Measurements from ENCODE around the gene DAND5. TPM values are rescaled to one million over a fixed set of nuclear protein-coding genes. Genes with fewer than 3 reads are reported as not detected.

The DAND5 gene
- total RNA-seq, 1 donor from 2014 or later: not detected

DNA sequence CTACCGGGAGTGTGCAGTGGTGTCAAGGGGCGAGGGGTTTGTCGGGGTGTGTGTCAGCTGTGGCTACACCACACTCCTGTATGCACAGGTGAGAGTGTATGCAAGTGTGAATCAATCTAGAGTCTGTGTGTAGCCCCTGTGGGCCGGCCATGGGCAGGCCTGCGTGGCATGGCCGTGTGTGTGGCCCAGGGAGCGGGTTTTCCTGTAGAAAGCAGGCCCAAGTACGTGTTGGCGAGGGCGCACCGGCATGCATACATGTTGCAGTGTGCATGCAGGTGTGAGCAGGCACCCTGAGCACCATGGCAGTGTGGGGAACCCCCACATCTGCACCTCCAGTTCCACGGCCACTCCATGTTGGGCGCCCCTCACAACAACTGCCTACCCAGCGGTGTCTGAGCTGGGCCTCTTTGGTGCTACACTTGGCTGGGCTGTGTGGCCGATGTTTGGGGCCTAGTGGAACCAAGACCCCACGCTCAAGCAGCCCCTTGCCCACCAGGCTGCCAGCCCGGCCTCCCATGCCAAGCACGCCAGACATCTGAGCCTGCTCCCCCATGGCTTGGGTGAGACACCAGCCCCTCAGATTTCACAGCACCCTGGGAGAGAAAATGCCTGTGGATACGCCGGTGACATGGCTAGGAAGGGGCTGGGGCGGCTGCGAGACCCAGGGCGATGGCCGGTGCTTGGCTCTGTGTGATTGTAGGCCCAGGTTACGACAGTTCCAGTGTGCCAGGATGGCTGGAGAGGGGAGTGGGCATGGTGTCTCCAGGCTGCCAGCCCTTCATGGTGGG lies 28.0 kb downstream of the DAND5 start:
- Histone ChIP-seq H3K27me3 (ENCODE audit: control insufficient read depth, insufficient read depth, low read length) (peaks cover 7% of the 10 kb centered on the region), H3K36me3 (ENCODE audit: control insufficient read depth, insufficient read depth, low read length) (peaks cover 1% of the 10 kb centered on the region), H3K4me3 (ENCODE audit: low read depth, low read length) (no peak overlapping the region)
- TF ChIP-seq, protein P1, sequence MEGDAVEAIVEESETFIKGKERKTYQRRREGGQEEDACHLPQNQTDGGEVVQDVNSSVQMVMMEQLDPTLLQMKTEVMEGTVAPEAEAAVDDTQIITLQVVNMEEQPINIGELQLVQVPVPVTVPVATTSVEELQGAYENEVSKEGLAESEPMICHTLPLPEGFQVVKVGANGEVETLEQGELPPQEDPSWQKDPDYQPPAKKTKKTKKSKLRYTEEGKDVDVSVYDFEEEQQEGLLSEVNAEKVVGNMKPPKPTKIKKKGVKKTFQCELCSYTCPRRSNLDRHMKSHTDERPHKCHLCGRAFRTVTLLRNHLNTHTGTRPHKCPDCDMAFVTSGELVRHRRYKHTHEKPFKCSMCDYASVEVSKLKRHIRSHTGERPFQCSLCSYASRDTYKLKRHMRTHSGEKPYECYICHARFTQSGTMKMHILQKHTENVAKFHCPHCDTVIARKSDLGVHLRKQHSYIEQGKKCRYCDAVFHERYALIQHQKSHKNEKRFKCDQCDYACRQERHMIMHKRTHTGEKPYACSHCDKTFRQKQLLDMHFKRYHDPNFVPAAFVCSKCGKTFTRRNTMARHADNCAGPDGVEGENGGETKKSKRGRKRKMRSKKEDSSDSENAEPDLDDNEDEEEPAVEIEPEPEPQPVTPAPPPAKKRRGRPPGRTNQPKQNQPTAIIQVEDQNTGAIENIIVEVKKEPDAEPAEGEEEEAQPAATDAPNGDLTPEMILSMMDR (IDR thresholded peaks at IDR 0.05; ENCODE audit: insufficient read depth, low read length, poor library complexity, severe bottlenecking): no peak
- DNase-seq (ENCODE audit: low read depth): no peak

DNA sequence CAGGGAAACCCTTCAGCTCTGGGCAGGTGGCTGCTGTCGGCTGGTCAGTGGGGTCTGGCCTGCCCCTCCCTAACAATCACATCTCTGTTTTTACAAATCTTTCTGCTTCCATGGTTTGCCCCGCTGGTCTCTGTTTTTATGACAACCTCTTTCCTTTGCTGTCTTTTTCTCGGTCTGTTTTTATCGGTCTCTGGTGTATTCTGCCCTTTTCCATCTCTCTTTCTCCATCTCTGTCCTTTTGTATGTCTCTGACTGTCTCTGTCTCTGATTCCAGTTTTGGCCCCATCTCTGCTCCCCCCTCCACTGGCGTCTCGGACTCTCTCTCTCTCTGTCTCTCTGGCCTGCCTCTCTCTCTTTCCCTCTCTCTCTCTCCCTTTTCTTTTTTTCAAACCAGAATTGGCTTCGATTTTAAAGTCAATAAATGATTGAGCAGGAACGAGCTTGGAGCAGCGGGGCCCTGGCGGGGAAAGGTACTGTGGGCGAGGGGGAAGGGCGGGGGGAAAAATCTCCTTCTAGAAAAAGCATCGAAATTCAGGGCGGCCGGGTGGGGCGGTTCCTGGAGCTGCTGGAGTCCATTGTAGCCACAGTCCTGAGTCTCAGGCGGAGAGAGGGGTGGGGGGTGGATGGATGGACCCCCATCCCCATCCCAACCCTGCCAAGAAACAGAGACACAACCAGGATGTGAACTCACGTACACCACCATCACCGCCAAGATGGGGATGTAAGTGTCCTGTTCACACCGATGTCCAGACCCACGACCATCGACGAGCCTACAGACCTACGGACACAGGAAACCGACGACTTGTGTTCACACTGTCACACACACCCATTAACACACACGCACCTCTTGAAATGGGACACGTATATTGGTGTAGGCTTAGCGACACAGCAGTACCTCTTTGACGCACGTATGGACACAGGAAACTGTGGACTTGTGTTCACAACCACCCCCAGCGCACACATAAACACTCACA lies 28.9 kb downstream of the DAND5 start:
- no peak for DNase-seq (ENCODE audit: low read depth)
- Histone ChIP-seq H3K4me3 (ENCODE audit: low read depth, low read length) (no peak overlapping the region), H3K36me3 (ENCODE audit: control insufficient read depth, insufficient read depth, low read length) (peaks cover 1% of the 10 kb centered on the region), H3K27me3 (ENCODE audit: control insufficient read depth, insufficient read depth, low read length) (peaks cover 9% of the 10 kb centered on the region)
- TF ChIP-seq, protein P1 (IDR thresholded peaks at IDR 0.05; ENCODE audit: insufficient read depth, low read length, poor library complexity, severe bottlenecking): no peak

DNA sequence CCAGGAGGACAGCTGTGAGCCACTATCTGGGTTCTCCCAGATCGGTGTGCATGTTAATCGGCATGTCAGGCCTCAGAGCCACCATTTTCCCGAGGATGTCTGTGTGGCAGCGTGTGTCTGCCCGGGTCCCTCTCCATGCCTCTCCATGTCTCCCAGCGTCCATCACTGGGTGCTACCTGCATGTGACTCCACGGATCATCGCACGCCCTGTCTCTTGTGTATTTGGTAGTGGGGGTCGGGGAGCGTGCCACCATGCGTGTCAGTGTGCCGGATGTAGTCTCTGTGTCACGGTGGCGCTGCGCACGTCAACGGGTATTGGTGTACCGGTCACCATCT lies 31.8 kb downstream of the DAND5 start:
- Histone ChIP-seq H3K27me3 (ENCODE audit: control insufficient read depth, insufficient read depth, low read length) (peaks cover 6% of the 10 kb centered on the region), H3K4me3 (ENCODE audit: low read depth, low read length) (no peak overlapping the region), H3K36me3 (ENCODE audit: control insufficient read depth, insufficient read depth, low read length) (peaks cover 1% of the 10 kb centered on the region)
- no peak for DNase-seq (ENCODE audit: low read depth)
- TF ChIP-seq, protein P1 (IDR thresholded peaks at IDR 0.05; ENCODE audit: insufficient read depth, low read length, poor library complexity, severe bottlenecking): no peak

DNA sequence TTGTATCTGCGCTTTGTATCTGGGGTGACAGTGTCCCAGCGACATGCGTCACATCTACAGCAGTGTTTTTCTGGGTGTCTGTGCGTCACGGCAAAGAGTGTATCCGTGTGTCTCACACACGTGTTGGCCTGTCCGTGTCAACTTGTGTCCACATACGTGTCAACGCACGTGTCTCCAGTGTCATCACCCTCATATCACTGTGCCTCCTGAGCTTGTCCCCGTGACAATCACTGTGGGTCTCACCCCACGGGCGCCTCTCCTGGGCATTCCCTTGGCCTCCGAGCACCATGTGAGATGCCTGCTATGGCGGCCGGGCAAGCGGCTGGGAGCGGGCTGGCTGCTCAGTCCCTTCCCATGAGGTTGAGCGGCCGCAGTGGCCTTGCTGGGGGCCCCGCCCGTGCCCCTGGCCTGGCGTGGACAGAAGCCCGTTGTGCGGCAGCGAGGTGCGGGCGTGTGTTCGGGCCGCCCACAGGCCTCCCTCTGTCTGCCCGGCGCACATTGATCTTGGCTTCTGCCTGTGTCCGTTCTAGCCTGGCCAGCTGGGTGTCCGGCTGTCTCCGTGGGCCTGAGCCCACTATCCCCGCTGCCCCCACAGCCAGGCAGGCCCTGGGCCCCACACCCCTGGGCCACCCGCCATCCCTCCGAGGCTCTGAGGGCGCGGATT lies 32.3 kb downstream of the DAND5 start:
- Histone ChIP-seq H3K36me3 (ENCODE audit: control insufficient read depth, insufficient read depth, low read length) (peaks cover 1% of the 10 kb centered on the region), H3K27me3 (ENCODE audit: control insufficient read depth, insufficient read depth, low read length) (peaks cover 6% of the 10 kb centered on the region), H3K4me3 (ENCODE audit: low read depth, low read length) (no peak overlapping the region)
- TF ChIP-seq, protein P1 (IDR thresholded peaks at IDR 0.05; ENCODE audit: insufficient read depth, low read length, poor library complexity, severe bottlenecking): no peak
- no peak for DNase-seq (ENCODE audit: low read depth)

DNA sequence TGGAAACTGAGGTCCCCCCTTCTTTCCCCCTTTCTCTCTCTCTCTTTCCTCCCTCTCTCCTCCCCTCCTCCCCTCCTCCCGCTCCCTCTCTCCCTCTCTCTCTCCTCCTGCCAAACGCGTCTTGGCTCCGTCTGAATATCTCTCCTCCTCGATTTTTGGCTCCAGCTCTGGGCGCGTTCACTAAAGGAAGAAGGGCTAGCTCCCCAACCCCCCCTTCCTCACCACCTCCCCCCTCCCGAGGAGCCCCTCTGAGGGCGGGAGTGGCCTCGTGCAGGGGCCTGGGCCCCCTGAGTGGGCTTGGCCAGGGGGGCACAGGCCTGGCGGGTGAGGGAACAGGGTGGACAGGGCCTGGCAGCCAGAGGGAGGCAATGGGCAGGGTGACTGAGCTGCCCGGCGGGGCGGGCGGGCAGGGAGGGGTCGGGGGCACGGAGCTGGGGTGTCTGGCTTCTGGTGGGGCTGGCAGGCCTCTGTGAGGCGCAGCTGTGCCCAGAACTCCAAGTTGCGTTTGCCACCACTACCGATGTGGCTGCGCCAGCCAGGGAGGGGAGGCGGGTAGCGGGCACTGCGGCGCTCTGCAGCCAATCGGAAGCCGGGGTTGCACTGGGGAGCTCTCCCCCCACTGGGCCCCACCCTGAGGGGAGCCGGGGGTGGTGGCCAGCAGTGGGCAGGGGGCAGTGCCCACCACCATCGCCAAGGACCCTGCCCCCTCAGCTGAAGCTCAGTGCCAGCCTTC lies 33.0 kb downstream of the DAND5 start:
- TF ChIP-seq, protein P1 (IDR thresholded peaks at IDR 0.05; ENCODE audit: insufficient read depth, low read length, poor library complexity, severe bottlenecking): no peak
- DNase-seq (ENCODE audit: low read depth): no peak
- peaks cover 7% of the 10 kb centered on the region for H3K27me3 ChIP-seq (ENCODE audit: control insufficient read depth, insufficient read depth, low read length)

More for the DNA sequence above, 33.0 kb downstream of the DAND5 start:
- H3K4me3 ChIP-seq (ENCODE audit: low read depth, low read length): no peak overlapping the region
- peaks cover 1% of the 10 kb centered on the region for H3K36me3 ChIP-seq (ENCODE audit: control insufficient read depth, insufficient read depth, low read length)

Data from kidney epithelial cell (primary cell).